Measurements from ENCODE around the gene CRIM1.

The CRIM1 gene

GRCh38 chr2:36409935-36410334 lies 54.4 kb downstream of the CRIM1 start:
- no peaks in the 10 kb centered on the region for H3K27me3 Mint-ChIP-seq (ENCODE audit: low read depth)
- peak overlapping the region in 1 of 3 experiments; percentile 11 for H3K27ac Mint-ChIP-seq
- H3K9me3 Mint-ChIP-seq = no peaks in the 10 kb centered on the region
- no peaks in the 10 kb centered on the region for H3K36me3 Mint-ChIP-seq (ENCODE audit: low read depth)
- no peak overlapping the region for H3K4me3 Mint-ChIP-seq
- no peak for TF ChIP-seq CTCF (IDR thresholded peaks at IDR 0.05; ENCODE audit: unreplicated experiment in 3 of 3)
- peaks cover 29% of the 10 kb centered on the region for H3K4me1 Mint-ChIP-seq

GRCh38 chr2:36410681-36411080 lies 55.1 kb downstream of the CRIM1 start:
- Mint-ChIP-seq H3K27ac (peak overlapping the region in 1 of 3 experiments; percentile 25), H3K4me1 (peaks cover 36% of the 10 kb centered on the region), H3K4me3 (no peak overlapping the region), H3K9me3 (no peaks in the 10 kb centered on the region), H3K27me3 (ENCODE audit: low read depth) (no peaks in the 10 kb centered on the region), H3K36me3 (ENCODE audit: low read depth) (no peaks in the 10 kb centered on the region)
- TF ChIP-seq CTCF (IDR thresholded peaks at IDR 0.05; ENCODE audit: unreplicated experiment in 3 of 3) = no peak

GRCh38 chr2:36411962-36412444 lies 56.4 kb downstream of the CRIM1 start:
- no peaks in the 10 kb centered on the region for H3K36me3 Mint-ChIP-seq (ENCODE audit: low read depth)
- TF ChIP-seq CTCF (IDR thresholded peaks at IDR 0.05; ENCODE audit: unreplicated experiment in 3 of 3) = no peak
- peak overlapping the region in 2 of 3 experiments; percentile 22 to 84 for H3K27ac Mint-ChIP-seq
- H3K4me1 Mint-ChIP-seq = peaks cover 45% of the 10 kb centered on the region
- H3K27me3 Mint-ChIP-seq (ENCODE audit: low read depth) = no peaks in the 10 kb centered on the region
- peak overlapping the region in 1 of 3 experiments; percentile 38 for H3K4me3 Mint-ChIP-seq
- no peaks in the 10 kb centered on the region for H3K9me3 Mint-ChIP-seq

- TF ChIP-seq CTCF (IDR thresholded peaks at IDR 0.05; ENCODE audit: unreplicated experiment in 3 of 3) = no peak
- peak overlapping the region in 2 of 3 experiments; percentile 54 to 73 for H3K27ac Mint-ChIP-seq
- no peak overlapping the region for H3K4me3 Mint-ChIP-seq
- H3K27me3 Mint-ChIP-seq (ENCODE audit: low read depth) = no peaks in the 10 kb centered on the region
- peaks cover 49% of the 10 kb centered on the region for H3K4me1 Mint-ChIP-seq
- no peaks in the 10 kb centered on the region for H3K36me3 Mint-ChIP-seq (ENCODE audit: low read depth)
- H3K9me3 Mint-ChIP-seq = no peaks in the 10 kb centered on the region
Measured at GRCh38 chr2:36413218-36413617, 57.6 kb downstream of the CRIM1 start.

GRCh38 chr2:36414307-36414706 lies 58.7 kb downstream of the CRIM1 start:
- Mint-ChIP-seq H3K27me3 (ENCODE audit: low read depth) (peaks cover 4% of the 10 kb centered on the region), H3K4me3 (no peak overlapping the region), H3K27ac (no peak overlapping the region), H3K36me3 (ENCODE audit: low read depth) (no peaks in the 10 kb centered on the region), H3K4me1 (peaks cover 49% of the 10 kb centered on the region), H3K9me3 (no peaks in the 10 kb centered on the region)
- TF ChIP-seq CTCF (IDR thresholded peaks at IDR 0.05; ENCODE audit: unreplicated experiment in 3 of 3) = no peak

- Mint-ChIP-seq H3K27ac (peak overlapping the region in 1 of 3 experiments; percentile 8), H3K9me3 (no peaks in the 10 kb centered on the region), H3K27me3 (ENCODE audit: low read depth) (peaks cover 4% of the 10 kb centered on the region), H3K4me3 (no peak overlapping the region), H3K36me3 (ENCODE audit: low read depth) (no peaks in the 10 kb centered on the region), H3K4me1 (peaks cover 47% of the 10 kb centered on the region)
- no peak for TF ChIP-seq CTCF (IDR thresholded peaks at IDR 0.05; ENCODE audit: unreplicated experiment in 3 of 3)
Measured at GRCh38 chr2:36415381-36416022, 59.9 kb downstream of the CRIM1 start.

Measured in nephron (organoid).